Measurements from ENCODE around the gene NARS2.
A peak's percentile ranks its signal among the peaks of the same experiment; 100 is the strongest.
"Not testable (repeated sequence)": the region's sequence is repeated elsewhere in the genome, so short reads cannot be mapped to it uniquely, and the experiment has no call there.

Gene NARS2

DNA sequence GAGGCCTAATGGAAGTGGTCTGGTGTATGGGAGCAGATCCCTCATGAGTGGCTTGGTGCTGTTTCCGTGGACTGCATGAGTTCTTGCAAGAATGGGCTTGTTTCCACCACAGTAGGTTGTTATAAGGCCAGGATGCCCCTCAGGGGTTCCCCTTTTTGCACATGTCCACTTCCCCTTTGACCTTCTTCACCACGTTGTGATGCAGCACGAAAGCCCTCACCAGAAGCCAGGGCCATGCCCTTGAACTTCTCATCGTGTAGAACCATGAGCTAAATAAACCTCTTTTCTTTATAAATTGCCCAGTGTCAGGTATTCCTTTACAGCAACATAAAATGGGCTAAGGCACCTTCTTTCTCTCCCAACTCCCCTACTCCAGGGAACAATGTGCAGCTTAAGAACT, 2.8 kb upstream of the NARS2 start:
- DNase-seq (ENCODE audit: extremely low read depth in 1 of 2, low read depth in 1 of 2) = no peak

DNA sequence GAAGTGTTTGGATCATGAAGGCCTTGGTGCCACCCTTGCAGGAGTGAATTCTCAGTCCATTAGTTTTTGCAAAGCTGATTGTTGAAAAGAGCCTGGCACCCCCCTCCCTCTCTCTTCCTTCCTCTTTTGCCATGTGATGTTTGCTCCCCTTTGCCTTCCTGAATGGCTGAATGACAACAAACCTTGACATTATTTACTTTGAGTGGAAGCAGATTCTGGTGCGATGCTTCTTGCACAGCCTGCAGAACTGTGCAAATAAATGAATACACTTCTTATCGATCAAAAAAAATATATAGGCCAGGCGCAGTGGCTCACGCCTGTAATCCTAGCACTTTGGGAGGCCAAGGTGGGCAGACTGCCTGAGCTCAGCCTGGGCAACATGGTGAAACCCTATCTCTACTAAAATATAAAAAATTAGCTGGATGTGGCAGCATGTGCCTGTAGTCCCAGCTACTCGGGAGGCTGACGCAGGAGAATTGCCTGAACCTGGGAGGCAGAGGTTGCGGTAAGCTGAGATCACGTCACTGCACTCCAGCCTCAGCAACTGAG, 2.0 kb upstream of the NARS2 start:
- DNase-seq (ENCODE audit: extremely low read depth in 1 of 2, low read depth in 1 of 2) = no peak

DNA sequence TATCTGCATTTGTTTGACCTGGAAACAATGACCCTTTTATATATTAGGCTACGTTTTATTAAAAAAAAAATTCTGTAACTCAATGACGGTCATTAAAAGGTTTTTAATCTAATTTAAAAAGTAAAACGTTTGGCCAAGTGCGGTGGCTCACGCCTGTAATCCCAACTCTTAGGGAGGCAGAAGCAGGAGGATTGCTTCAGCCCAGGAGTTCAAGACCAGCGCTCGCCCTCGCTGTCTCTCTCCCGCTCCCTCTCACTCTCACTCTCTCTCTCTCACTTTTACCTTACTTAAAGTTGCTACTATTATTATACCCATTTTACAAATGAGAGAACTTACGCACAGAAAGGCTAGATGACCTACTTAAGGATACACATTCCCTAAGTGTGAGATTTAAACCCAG, 814 bp upstream of the NARS2 start:
- no peak for DNase-seq (ENCODE audit: extremely low read depth in 1 of 2, low read depth in 1 of 2)

DNA sequence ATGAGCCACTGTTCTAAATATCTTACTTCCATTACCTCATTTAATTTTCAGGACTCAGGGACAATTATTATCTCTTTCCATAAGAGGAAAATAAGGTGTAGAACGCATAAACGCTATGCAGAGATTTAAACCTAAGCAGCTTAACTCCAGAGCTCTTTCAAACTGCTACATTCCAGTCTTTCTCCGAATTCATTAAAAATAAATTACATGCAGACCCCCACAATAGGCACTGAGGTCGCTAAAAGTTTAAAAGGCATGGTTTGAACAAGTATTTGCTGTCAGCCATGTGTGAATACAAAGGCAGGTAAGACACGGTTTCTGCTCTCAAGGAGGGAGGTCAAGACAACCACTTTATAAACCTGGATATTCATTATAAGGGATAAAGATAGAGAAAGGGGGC, 983 bp downstream of the NARS2 start:
- DNase-seq (ENCODE audit: extremely low read depth in 1 of 2, low read depth in 1 of 2) = no peak

DNA sequence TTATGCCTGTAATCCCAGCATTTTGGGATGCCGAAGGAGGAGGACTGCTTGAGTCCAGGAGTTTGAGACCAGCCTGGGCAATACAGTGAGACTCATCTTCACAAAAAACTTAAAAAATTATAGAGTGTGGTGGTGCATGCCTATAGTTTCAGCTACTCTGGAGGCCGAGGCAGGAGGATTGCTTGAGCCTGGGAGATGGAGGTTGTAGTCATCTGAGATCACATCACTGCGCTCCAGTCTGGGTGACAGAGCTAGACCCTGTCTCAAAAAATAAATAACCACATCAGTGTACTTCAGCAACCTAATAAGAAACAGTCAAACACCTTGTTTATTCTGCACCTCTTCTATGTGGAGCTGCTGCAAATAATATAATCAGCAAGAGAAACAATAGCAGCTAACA, 1.4 kb downstream of the NARS2 start:
- DNase-seq (ENCODE audit: extremely low read depth in 1 of 2, low read depth in 1 of 2) = no peak

DNA sequence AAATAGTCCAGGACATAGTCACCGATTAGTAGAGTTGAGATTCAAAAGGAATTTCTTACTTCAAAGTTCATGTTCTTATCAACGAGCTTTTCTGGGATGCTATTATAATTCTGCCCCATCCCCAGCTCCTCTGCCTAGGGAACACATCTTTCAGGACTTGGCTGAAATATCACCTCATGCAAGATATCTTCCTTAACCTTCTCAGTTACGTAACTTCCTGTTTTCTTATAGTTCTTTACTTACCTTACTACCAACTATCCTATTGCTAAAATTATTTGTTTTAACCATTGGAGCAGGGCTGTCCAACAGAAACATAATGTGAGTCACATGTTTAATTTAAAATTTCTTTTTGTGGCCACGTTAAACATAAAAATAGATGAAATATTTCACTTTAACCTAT, 2.3 kb downstream of the NARS2 start:
- no peak for DNase-seq (ENCODE audit: extremely low read depth in 1 of 2, low read depth in 1 of 2)

DNA sequence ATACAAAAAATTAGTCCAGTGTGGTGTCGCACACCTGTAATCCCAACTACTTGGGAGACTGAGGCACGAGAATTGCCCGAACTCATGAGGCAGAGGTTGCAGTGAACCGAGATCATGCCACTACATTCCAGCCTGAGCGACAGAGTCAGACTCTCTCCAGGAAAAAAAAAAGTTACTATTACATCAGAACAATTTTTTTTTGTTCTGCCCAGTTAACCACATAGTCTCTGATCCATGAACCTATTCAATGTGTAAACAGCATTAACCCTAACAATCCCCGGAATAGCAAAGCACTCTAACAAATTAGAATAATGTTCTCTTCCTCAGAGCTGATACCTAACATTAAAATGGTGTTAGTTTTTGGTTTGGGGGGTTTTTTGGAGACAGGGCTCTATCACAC, 4.6 kb downstream of the NARS2 start:
- no peak for DNase-seq (ENCODE audit: extremely low read depth in 1 of 2, low read depth in 1 of 2)

DNA sequence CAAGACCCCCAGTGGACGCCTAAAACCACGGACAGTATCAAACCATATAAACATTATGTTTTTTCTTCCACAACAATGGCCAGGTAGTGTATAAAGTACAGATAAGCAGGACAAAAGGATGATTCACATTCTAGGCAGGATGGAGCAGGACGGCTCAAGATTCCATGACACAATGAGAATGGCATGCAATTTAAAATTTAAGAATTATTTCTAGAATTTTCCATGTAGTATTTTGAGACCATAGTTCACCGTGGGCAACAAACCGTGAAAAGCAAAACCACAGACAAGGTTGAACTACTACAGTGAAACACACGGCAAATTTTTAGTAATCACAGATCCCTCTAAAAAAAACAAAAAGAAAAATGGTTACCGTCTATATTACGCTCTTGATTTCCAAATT, 7.5 kb downstream of the NARS2 start:
- no peak for DNase-seq (ENCODE audit: extremely low read depth in 1 of 2, low read depth in 1 of 2)

DNA sequence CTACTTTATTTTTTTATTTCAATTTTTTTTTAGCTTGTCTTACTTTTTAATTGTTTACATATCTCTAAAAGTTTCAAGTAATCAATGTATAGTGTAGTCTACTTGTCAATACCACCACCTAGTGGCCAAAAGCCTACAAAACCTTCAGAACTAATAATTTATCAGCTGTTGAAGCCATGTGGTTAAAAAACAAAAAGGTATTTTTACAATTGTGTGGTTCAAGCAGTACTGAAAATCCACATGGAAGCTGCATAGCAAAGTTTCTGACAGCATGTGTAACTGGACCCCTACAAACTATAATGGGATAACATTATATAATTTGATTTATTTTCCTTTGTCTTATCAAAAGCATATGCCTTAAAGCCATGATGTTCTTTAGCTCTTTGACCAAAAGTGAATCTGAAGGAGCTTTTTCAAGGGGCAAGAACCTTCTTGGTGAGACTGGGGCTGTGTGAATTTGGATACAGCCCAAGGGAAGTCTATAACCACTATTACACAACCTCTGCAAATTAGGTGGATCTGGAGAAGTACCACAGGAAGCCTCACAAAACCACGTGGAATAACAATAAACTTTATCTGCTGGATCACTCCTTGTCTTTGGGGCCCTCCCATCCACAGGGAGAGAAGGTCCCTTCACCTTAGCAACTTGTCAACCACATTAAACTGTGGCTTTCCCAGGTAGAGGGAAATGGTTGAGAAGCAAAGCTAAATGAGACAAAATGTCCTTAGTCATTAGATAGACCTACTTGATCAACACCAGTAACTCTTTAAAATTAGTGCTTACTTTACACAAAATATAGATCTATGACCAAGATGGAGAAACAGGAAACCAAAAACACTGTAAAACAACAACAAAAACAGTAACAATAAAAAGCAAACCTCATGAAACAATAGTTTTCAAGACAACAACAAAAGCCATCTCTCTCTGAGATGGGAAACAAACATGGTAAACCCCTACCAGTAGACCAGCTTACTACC, 9.9 kb downstream of the NARS2 start:
- peak in 1 of 2 donors; percentile 10 for DNase-seq (ENCODE audit: extremely low read depth in 1 of 2, low read depth in 1 of 2)

DNA sequence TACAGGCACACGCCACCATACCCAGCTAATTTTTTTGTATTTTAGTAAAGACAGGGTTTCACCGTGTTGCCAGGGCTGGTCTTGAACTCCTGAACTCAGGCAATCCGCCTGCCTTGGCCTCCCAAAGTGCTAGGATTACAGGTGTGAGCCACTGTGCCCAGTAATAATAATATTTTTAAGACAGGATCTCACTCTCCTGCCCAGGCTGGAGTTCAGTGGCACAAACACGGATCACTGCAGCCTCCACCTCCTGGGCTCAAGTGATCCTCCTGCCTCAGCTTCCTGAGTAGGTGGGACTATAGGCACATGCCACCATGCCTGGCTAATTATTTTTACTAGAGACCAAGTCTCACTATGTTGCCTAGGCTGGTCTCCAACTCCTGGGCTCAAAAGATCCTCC, 10.6 kb downstream of the NARS2 start:
- DNase-seq (ENCODE audit: extremely low read depth in 1 of 2, low read depth in 1 of 2) = not testable (repeated sequence)

DNA sequence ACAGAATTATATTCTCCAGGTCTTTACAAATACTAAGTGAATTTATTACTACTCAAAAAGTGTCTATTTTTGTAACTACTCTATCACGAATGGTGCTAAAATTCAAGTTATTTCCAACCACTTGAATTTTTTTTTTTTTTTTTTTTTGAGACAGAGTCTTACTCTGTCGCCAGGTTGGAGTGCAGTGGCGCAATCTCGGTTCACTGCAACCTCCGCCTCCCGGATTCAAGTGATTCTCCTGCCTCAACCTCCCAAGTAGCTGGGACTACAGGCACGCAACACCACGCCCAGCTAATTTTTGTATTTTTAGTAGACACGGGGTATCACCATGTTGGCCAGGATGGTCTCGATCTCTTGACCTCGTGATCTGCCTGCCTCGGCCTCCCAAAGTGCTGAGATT, 11.6 kb downstream of the NARS2 start:
- DNase-seq (ENCODE audit: extremely low read depth in 1 of 2, low read depth in 1 of 2) = not testable (repeated sequence)

DNA sequence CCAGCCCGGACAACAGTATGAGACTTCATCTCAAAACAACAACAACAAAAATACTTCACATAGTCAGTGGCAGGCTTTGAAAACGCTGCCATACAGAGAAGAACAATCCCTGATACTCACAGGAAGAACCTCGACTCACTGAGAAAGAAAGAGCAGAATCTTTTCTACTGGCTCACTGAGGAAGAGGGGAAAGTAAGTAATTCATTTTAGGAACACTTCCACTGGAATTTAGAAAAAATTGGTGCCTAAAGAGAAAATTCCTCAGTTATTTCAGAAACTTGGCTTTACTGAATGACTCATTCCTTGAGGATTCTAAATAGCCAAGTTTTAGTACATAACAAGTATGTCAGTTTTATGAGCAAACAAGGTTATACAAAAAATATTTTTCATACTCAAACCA, 12.3 kb downstream of the NARS2 start:
- DNase-seq (ENCODE audit: extremely low read depth in 1 of 2, low read depth in 1 of 2) = no peak

DNA sequence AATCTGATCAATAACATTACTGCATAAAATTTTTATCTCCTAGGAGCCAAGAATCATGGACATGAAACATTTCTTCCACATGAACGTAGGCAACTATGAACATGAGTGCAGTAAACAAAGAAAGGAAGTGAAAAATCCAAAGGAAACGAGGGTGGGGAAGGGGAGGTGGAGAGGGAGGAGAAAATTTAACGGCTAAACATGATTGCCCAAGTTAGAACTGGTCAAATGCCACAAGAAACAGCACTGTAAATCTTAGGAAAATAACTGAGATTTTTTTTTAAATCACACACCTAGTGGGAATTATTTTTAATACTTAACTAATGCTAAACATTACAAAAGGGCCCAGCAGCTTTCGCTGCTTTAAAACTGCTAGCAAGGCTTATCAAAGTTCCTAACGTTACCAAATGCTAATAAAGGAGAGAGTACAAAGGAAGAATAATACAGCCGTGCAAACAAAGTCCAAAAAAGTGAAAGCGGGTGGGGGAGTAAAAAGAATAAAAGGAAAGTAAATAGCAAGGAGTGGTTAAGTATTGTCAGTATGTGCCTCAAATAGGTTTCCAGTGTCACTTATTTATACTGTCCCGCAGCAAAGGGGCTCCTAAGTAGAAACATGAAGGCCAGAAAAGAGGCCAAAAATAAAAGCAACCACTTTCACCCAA, 13.7 kb downstream of the NARS2 start:
- DNase-seq (ENCODE audit: extremely low read depth in 1 of 2, low read depth in 1 of 2) = no peak

DNA sequence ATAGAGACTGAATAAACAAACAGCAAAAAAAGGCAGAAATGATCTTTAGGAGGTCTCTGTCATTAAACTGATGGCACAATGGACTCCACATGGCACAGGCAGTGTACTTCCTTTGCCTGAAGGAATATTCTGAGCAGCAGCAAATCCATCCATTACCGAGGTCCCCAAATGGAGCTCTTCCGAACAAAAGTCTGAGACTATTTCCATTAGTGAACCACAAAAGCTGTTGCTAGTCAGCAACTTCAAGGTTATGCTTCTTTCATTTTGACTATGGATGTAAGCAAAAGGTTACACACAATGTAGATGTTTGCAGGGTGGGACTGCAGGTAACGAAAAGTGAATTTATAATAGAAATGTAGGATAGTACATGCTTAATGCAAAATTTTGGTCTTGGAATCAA, 14.5 kb downstream of the NARS2 start:
- no peak for DNase-seq (ENCODE audit: extremely low read depth in 1 of 2, low read depth in 1 of 2)

DNA sequence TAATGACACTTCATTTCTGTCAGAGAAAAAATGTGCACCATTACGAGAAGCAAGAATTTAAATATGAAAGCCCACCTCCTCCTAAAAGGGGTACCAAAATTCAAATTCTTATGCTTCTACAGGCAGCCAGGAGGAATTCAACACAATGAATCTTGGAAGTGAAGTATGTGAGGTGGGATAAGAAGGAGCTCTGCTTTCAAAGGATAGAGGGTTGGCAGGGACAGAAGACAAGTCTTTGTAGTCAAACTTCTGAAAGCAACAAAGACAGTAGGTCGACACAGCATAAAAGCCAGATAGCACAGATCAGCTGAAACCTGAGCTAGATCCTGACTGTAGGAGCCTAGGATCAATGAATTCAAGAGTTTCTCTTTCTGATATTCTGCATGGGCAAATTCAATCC, 17.4 kb downstream of the NARS2 start:
- no peak for DNase-seq (ENCODE audit: extremely low read depth in 1 of 2, low read depth in 1 of 2)

DNA sequence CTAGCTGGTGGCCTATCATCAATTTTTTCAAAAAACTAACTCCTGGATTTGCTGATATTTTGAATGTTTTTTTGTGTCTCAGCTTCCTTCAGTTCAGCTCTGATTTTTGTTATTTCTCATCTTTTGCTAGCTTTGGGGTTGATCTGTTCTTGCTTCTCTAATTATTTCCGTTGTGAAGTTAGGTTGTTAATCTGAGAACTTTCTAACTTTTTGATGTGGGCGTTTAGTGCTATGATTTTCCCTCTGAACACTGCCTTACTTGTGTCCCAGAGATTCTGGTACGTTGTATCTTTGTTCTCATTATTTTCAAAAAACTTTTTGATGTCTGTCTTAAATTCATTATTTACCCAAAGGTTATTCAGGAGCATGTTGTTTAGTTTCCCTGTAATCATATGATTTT, 19.1 kb downstream of the NARS2 start:
- no peak for DNase-seq (ENCODE audit: extremely low read depth in 1 of 2, low read depth in 1 of 2)

DNA sequence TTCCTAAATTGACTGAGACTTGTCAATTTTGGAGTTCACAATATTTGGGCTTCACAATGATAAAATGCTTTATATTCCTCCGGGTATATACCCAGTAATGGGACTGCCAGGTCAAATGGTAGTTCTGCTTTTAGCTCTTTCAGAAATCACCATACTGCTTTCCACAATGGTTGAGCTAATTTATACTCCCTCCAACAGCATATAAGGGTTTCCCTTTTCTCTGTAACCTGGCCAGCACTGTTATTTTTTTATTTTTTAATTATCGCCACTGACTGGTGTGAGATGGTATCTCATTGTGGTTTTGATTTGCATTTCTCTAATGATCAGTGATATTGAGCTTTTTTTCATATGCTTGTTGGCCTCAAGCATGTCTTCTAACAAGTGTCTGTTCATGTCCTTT, 21.8 kb downstream of the NARS2 start:
- no peak for DNase-seq (ENCODE audit: extremely low read depth in 1 of 2, low read depth in 1 of 2)

DNA sequence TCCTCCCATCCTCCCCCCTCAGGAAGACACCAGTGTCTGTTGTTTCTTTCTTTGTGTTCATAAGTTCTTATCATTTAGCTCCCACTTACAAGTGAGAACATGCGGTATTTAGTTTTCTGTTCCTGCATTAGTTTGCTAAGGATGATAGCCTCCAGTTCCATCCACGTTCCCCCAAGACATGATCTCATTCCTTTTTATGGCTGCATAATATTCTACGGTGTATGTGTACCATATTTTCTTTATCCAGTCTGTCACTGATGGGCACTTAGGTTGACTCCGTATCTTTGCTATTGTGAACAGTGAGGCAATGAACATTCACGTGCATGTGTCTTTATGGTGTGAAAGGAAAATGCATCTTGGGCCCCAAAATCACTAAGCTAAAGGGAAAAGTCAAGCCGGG, 22.5 kb downstream of the NARS2 start:
- not testable (repeated sequence) for DNase-seq (ENCODE audit: extremely low read depth in 1 of 2, low read depth in 1 of 2)

DNA sequence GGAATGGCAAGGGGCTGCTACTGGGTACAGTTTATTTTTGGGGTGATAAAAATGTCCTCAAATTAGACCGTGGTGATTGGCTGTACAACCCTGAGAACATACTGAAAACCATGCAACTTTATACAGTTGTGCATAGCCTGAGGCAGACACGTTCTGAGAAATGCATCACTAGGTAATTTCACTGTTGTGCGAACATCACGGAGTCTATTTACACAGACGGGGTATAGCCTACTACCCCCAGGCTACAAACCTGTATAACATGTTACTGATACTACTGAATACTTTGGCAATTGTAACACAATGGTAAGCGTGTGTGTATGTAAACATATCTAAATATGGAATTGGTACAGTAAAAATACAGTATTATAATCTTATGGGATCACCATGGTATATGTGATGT, 23.6 kb downstream of the NARS2 start:
- no peak for DNase-seq (ENCODE audit: extremely low read depth in 1 of 2, low read depth in 1 of 2)

DNA sequence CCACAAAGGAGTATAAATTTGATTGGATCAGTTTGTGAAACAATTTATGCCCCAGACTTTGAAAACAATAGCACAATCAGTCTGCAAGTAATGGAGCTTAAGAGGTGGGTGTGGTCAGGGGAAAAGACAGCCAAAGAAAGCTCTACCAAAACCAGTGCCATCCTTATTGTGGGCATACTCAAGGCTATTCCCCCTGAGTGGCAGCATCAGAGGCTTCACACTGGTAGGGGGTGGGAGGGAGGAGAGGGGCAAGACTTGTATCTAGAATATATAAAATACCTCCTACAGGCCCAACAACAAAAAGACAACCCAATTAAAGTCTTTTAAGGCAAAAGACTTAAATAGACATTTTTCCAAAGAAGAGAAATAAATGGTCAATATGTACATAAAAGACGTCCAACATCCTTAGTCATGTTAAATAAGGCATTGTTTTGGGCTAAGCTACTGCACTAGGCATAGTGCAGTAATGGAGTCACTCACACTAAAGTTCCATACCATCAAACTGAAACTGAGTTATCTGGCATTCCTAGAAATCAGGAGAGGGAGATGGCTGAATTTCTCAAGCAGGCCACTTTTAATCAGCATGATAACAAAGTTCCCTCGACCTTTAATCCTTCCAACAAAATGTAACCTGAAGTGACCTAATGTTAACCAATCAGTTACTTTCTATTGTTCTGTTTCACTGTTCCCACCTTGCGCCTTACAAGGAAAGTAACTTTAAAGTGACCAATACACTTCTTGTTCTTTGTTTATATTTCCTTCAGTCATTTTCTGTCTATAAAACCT, 24.8 kb downstream of the NARS2 start:
- no peak for DNase-seq (ENCODE audit: extremely low read depth in 1 of 2, low read depth in 1 of 2)

DNA sequence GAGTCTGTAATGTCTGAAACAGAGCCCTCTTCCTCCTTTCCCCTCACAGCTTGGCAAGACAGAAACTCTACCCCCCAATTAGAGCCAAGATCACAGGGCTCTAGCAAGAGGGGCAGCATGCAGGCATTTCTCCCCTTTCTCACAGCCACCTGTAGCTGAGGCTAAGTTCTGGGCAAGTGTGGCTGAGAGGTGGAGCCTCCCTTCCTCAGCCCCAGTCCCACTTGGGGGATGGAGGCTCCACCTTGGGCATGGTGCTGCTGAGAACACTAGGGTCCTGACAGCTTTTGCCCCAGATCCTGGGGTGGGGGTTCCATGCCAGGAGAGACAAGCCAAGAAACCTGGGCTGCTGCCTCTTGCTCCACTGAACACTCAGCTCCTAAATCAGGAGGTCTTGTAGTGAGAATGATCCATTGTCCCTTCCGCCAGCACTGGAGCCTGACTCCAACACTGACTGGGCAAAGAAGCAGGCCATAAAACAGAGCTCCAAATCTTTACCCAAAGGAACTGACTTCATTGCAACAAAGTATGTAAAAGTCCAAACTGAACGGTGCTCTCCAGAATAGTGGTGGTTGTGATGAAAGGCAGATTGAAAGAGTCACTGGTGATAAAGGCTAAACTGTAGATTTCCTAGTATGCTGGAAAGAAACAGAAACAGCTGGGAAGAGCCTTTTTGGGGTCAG, 25.6 kb downstream of the NARS2 start:
- DNase-seq (ENCODE audit: extremely low read depth in 1 of 2, low read depth in 1 of 2) = no peak
